Vagina (tissue), 2 donors: ENCODE measurements around the gene OR6X1.

ENCODE experiments used
- CTCF ChIP-seq, 3 experiments: fragments of 450-650 bp in 2 of 3; fragments of 200-600 bp in 1 of 3; sonication (generic) in 1 of 3; IDR thresholded peaks; one replicate each; pipeline ENCODE4 v1.5.1; 2017 to 2019; ENCODE audit warnings: antibody characterized with exemption in 3 of 3, mild to moderate bottlenecking in 2 of 3, moderate library complexity in 2 of 3
- POLR2AphosphoS5 ChIP-seq, 2 donors: sonication (generic); formaldehyde crosslinking; IDR thresholded peaks; one replicate each; pipeline ENCODE4 v1.9.0; 2017; ENCODE audit warnings: antibody characterized with exemption in 2 of 2, mild to moderate bottlenecking in 2 of 2, low read depth in 1 of 2; ENCODE audit not compliant: insufficient read depth in 1 of 2

- no peak for TF ChIP-seq CTCF (IDR thresholded peaks at IDR 0.05)
- no peak for TF ChIP-seq POLR2AphosphoS5 (IDR thresholded peaks at IDR 0.05; ENCODE audit: insufficient read depth in 1 of 2, low read depth in 1 of 2)
Observed at GRCh38 chr11:123800036-123800435, 45.7 kb upstream of the OR6X1 start.
